Ammon's horn (tissue), 1 donor: ENCODE results near the gene GRID2IP.
"Not testable (repeated sequence)": the region's sequence is repeated elsewhere in the genome, so short reads cannot be mapped to it uniquely, and the experiment has no call there.

Experiments used
- DNase-seq: peaks from one replicate; pipeline ENCODE4 v3.0.0-alpha.2; 2016; ENCODE audit warnings: low spot score

Gene GRID2IP

DNA sequence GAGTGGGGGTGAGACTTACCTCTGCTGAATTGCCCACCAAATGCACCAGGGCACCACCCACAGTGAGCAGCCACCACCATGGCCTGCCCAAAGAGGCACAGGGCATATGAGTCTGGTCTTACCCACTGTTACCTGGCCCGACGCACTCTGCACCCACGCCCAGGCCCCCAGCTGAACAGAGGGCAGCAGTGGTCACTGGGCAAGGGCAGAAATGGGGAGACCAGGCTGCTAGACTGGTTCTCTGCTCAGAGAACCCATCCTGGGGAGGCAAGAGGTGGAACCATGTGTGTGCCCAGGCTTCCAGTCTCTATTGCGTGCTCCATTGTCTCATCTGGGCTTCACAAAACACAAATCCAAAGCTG lies 64.1 kb downstream of the GRID2IP start:
- DNase-seq, result no peak

DNA sequence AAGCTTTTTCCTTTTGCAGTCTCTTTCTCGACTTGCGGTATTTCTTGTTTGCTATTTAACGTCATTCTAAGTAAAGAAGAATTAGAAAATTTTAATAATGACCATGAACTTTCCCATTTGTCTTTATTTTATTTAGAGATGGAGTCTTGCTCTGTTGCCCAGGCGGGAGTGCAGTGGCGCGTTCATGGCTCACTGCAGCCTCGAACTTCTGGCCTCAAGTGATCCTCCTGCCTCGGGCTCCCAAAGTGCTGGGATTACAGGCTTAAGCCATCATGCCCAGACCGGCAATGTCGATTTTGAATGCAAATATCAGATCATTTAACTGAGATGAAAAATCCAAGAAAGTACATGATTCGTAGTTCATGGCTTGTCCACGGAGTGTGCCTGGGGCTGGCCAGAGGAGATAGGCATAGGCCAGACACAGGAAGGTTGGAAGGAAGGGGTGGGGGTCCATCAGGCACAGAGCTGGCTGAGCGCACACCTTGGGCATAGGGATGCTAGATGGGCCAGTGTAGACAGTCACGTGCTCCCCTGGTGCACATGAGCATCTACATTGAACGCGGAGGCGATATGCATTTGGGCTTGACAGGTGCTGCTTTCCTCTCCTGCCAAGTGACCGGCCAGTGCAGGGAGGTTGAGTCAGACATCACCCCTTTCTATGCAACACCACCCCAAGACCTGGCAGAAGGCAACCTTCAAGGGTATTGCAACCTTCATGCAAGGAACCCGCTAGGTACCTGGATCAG lies 64.7 kb downstream of the GRID2IP start:
- DNase-seq, result no peak

DNA sequence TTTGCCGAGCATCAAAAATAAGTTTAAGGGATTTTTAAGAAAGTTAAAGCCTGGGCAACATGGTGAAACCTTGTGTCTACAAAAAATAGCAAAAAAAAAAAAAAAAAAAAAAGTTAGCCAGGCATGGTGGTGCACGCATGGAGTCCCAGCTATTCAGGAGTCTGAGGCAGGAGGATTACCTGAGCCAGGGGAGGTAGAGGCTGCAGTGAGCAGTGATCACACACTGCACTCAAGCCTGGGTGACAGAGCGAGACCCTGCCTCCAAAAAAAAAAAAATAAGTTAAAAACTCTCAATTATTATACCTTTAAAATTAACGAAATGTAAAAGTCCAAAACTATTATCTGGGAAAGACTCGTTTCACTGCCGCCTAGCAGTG lies 68.5 kb downstream of the GRID2IP start:
- DNase-seq, result no peak

DNA sequence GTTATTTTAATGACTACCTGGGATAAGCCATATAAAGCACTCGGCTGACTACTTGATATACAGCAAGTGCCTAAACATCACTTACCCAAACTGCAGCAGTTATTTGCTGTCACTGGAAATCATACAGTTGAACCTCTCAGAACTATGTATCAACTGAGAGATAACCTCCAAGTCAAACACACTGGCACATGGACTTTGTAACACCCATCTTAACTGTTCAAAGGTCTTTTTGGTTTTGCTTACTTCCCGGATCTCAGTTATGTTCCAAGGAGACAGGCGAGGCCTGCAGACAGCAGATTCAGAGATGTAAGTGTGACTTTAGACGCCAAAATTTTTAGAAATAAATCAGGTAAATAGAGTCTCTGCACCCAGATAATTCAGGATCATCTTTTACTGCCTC lies 69.0 kb downstream of the GRID2IP start:
- DNase-seq, result no peak

DNA sequence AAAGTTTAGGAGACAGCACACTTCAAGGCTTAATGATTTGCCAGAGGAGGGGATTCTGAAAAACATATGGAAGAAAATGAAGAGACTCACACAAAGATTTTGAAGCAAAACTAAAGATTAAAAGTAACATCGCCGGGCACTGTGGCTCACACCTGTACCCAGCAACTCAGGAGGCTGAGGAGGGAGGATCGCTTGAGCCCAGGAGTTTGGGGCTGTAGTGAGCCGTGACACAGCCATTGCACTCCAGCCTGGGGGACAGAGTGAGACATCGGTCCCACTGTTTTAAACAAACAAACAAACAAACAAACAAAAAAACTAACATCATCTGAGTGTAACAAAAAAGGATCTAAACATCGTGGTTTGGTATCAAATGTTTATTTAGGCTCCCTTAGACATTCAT lies 69.8 kb downstream of the GRID2IP start:
- no peak for DNase-seq

DNA sequence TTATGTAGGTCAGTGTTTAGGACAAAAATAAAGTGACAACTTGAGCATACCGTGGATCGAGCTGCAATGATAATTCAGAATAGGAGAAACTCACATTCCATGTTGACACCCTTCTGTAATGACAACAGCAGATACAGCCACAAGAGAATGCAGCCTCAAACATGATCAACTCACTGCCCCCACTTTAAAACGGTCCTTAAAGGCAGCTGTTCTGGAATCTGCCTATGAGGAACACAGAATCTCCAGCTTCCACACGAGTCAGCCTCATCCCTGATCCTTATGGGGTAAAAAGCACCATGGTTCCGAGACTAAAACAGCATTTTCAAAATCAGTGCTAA lies 71.0 kb downstream of the GRID2IP start:
- DNase-seq, result no peak

DNA sequence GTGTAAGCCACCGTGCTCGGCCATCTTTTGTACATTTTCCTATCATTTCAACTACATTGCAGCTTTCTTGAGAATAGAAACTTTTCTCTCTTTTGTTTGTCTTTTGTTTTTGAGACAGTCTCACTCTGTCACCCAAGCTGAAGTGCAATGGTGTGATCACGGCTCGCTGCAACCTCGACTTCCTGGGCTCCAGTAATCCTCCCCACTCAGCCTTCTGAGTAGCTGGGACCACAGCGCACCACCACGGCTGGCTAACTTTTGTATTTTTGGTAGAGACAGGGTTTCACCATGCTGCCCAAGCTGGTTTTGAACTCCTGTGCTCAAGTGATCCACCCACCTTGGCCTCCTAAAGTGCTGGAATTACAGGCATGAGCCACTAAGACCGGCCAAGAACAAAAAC lies 72.2 kb downstream of the GRID2IP start:
- no peak for DNase-seq

DNA sequence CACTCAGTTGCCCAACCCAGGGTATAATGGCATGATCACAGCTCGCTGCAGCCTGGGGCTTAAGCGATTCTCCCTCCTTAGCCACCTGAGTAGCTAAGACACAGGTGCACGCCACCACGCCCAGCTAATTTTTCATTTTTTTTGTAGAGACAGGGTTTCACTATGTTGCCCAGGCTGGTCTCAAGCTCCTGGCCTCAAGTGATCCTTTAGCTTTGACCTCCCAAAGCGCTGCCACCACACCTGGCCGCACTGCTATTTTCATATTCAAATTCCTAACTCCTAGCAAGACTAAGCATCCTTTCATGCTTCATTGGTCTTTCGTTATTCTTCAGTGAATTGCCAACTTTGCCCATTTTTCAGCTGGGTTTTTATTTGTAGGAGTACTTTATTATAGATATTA lies 73.1 kb downstream of the GRID2IP start:
- DNase-seq, result no peak

DNA sequence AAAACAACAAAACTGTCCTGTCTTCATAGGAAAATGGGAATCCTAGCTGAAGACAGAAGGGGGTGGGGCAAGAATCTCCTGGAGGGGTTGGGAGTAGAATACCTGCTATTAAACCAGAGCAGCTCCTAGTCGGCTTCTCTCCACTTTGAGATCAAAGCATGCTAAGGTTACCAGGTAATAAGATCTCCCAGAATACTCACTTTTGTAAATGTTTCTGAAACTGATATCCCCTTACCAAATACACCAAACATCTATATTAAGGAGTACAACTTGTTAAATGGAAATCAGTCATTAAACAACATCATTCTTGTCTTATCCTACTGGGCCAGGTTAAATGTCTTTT lies 74.0 kb downstream of the GRID2IP start:
- no peak for DNase-seq

DNA sequence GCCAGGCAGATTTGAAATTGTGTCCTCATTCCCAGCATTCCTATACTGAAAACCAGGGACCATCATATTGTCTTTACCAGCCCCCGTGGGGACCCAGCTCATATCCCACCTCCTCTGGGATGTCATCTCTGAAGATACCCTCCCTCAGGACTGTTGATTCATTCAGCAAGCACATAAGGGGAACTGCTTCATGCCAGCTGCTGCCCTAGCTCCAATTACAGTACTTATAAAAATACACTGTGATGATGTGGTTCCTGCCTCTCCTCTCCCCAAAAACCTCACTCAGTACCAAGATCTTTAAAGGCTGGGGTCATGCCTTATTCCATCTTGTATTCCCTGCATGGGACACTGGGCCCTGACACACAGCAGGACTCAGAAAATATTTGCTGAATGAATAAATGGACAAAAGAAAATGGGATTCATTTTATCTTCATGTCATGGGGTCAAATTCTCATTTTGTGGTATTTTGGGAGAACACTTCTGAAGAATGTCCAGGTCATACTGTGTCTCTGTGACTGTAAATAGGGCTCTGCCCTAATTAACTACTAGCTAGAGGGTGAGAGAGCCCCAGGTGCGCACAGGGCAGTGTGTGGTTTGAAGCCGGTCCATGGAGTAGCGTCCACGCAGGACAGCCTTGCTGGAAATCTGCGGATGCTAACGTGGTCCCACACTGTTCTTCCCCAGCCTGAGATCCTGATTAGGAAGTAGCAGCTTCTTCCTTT lies 74.5 kb downstream of the GRID2IP start:
- no peak for DNase-seq

DNA sequence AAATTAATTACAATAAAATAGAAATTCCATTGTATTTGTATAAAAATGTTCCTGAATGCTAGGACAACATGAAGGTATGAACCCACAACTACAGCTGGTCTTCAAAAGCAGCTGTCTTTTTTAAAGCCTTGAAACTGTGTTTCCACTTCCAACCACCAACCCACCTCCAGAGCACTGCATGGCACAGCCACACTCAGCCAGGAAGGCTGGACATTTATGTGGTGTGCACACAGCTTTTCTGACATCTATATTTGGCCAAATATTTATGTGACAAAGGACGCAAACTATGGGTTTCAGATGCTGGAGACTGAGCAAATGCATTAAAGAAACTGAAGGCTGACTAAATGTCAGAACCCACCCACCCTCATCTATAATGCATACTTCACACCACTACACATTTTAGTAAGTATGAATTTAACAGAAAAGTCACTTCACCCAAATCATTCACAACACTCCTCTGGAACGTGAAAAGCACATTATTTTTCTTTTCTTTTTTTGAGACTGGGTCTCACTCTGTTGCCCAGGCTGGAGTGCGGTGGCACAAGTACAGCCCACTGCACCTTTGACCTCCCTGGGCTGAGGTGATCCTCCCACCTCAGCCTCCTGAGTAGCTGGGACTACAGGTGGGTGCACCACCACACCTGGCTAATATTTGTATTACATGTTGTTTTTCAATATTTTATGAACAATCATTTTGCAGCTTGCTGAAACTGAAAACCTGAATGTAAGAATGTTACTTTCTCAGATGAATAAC lies 75.7 kb downstream of the GRID2IP start:
- DNase-seq, result no peak

DNA sequence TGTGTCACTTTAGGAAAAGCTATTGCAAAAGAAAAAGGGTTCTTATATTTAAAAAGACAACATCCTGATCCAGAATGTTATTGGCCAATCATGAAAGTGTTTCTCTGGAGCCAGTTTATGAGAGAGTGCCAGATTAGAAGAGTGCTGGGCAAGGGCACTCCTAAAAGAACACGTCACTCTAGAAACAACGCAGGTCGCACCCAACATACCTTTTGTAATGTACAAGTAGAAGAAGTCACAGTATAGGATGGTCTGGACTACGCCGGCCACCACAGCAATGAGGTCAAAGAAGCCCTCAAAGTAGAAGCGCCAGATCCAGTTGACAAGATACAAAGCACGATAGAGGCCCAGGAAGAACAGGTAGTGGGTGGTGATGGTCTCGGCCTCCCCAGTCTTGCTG lies 85.4 kb downstream of the GRID2IP start:
- DNase-seq, result no peak

DNA sequence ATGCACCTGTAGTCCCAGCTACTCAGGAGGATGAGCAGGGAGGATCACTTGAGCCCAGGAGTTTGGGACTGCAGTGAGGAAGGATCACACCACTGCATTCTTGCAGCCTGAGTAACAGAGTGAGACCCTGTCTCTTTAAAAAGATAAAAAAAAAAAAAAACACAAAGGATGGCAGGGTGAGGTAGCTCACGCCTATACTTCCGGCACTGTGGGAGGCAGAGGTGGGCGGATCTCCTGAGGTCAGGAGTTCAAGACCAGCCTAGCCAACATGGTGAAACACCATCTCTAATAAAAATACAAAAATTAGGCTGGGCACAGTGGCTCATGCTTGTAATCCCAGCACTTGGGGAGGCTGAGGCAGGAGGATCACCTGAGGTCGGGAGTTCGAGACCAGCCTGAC lies 87.7 kb downstream of the GRID2IP start:
- DNase-seq, result not testable (repeated sequence)

DNA sequence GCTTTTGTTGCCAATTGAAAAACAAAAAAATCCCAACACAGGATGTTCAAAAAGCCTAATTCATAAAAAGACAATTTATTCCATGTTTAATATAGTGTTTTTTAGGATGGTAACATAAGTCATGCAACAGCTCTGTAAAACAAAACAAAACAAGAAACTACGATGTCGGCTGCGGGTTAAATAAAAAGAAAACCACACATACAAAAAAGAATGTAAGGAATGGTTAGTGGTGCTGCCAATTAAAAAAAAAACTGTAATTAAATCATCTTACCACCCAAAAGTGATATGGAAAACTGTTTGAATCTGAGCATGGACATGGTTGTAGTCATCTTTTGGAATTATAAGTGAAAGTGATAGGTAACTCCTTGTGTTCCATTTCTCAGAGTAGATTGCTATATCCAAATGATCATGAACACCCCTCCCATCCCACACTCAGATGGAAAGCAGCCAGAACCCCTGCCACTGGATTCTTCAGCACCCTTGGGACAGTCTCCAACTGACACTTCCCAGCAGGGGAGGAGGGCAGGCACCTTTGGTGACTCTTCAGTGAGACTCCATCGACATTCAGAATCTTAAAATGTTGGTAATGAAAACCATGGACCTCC lies 89.2 kb downstream of the GRID2IP start:
- DNase-seq, result no peak

DNA sequence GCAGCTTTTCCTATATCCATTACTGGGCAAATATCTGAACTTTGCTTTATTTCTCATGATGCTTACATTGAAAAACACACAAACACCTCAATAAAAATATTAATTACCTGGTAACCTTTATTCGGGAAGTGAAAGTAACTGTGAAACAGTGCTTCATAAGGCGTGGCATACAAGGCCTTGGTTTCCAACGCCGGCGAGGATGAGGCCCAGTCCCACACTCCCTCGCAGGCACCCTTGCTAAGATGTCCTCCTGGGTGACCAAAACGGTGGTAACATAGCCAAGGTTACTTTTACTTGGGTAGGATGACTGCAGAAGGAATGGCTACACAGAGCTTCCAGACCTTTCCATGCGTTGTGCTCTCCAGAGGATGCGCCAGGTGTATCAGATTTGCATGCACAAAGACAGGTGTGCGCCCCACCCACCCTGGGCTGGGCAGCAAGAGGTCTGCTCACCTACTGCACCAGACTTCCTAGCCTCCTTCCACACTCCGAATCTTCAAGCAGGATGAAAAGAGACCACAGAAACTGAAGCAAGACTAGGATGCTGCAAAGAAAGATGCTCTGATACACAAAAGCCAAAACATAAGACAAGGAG lies 90.2 kb downstream of the GRID2IP start:
- no peak for DNase-seq

DNA sequence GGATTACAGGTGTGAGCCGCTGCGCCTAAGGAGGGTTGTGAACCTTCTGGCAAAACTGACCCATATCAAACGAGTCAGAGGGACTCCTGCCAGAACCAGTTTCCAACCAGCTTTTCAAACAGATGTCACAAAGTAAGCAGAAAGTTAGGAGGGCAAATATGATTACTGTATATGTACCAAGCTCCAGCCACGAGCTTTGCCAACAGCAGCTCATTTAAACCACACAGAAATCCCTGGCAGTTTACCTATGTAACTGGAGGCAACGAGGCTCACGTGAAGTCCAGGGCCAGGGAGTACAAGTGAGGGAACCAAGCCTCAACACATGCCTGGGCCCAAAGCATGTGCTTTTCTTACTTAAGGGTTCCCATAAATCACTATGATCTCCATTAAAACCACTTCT lies 91.0 kb downstream of the GRID2IP start:
- DNase-seq, result no peak

DNA sequence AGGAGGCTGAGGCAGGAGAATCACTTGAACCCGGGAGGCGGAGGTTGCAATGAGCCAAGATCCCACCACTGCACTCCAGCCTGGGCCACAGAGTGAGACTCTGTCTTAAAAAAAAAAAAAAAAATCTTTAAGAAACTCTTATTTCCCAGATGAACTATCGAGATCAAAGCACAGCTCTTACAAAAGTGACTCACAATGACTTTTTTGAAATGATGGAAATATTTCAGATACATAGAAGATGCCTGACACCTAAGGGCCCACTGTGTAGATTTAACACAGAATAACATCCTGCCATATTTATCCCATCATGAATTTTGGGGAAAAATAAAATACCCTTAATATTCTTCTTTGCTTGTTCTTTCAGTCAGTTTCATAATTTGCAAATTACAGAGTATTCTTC lies 92.6 kb downstream of the GRID2IP start:
- DNase-seq, result not testable (repeated sequence)

DNA sequence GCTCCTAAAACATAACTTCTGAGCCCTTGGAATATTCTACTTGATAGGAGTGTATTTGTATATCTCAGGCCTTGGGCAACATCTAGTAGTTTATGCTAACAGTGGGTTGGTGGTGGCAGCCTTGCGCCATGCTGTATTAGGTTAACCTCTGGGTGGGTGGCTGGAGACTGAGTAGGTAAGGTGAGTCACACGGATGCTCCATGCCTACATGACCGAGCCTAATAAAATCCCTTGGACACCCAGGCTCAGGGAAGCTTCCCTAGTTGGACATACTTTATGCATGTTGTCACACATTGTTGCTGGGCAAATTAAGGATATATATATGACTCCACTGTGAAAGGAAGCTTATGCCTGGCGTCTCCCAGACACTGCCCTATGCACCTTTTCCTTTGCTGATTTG lies 97.5 kb downstream of the GRID2IP start:
- no peak for DNase-seq

DNA sequence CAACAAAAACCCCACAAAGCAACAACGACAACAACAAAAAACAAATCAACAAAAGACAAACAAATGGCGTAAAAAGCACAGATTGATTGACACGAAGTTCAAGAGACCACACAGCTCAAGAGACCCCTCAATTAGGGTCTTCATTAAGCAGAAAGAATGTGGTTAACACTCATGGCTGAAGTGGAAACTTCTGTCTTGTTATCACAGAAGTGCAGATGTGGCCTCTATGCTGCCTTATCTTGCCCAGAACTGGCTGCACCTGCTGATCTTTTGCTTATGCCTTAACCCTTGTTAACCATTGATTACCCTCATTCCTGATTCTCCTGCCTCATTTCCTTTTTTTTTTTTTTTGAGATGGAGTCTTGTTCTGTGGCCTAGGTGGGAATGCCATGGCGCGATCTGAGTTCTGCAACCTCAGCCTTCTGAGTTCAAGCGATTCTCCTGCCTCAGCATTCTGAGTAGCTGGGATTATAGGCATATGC lies 100.0 kb downstream of the GRID2IP start:
- no peak for DNase-seq

DNA sequence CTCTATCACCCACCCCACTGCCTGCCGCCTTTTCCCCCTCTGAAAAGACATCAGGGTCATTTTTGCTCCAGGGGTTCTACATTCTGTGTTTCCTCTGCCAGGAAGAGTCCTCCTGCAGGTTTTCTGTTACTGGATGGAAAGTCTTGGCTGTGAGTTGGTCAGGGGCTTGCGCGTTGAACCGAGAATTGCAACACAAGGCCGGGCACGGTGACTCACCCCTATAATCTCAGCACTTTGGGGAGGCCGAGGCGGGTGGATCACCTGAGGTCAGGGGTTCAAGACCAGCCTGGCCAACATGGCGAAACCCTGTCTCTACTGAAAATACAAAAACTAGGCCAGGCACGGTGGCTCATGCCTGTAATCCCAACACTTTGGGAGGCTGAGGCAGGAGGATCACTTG lies 100.7 kb downstream of the GRID2IP start:
- DNase-seq, result not testable (repeated sequence)

DNA sequence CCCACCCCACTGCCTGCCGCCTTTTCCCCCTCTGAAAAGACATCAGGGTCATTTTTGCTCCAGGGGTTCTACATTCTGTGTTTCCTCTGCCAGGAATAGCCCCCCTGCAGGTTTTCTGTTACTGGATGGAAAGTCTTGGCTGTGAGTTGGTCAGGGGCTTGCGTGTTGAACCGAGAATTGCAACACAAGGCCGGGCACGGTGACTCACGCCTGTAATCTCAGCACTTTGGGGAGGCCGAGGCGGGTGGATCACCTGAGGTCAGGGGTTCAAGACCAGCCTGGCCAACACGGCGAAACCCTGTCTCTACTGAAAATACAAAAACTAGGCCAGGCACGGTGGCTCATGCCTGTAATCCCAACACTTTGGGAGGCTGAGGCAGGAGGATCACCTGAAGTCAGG lies 101.4 kb downstream of the GRID2IP start:
- not testable (repeated sequence) for DNase-seq

DNA sequence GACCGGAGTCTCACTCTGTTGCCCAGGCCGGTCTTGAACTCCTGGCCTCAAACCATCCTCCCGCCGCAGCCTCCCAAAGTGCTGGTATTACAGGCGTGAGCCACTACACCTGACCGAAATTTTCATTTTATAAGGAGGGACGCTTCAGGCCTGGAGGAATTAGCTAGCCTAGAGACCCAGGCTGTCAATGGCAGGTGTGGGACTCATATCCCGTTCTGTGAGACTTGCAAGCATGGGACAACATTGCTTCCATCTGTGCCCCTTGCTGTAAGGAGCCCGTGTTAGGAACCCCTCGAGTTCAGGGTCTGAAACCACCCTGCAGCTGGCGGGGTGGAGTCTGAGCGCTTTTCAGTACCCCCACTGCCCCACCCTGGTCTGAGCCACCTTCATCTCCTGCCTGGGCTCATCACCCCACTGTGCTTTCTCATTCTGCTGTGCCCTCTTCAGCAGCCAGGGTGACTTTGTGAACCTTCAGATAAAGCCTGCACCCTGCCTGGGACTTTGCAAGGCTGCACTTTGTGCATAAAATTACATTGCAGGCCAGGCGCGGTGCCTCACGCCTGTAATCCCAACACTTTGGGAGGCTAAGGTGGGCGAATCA lies 102.2 kb downstream of the GRID2IP start:
- no peak for DNase-seq
